Measurements from ENCODE around the gene G6PC1. TPM values are rescaled to one million over a fixed set of nuclear protein-coding genes. Genes with fewer than 3 reads are reported as not detected.

The G6PC1 gene
- polyA plus RNA-seq (not detected in 2 replicates), polyA minus RNA-seq (not detected in 2 replicates)

- H3K27me3 ChIP-seq (ENCODE audit: insufficient read depth, low read depth, low read length) = no peaks in the 10 kb centered on the region
- H3K36me3 ChIP-seq (ENCODE audit: insufficient read depth, low read length) = no peaks in the 10 kb centered on the region
- TF ChIP-seq MXI1 (conservative IDR thresholded peaks at IDR 0.05; ENCODE audit: poor library complexity, severe bottlenecking) = no peak
- TF ChIP-seq REST (IDR thresholded peaks at IDR 0.05; ENCODE audit: borderline replicate concordance) = no peak
- no peak for TF ChIP-seq CTCF (IDR thresholded peaks at IDR 0.05; ENCODE audit: poor library complexity, severe bottlenecking)
- TF ChIP-seq POLR2AphosphoS5 (IDR thresholded peaks at IDR 0.05) = no peak
- TF ChIP-seq RAD21 (conservative IDR thresholded peaks at IDR 0.05) = no peak
- TF ChIP-seq TAF1 (IDR thresholded peaks at IDR 0.05; ENCODE audit: low read depth) = no peak
- no peak for TF ChIP-seq EZH2 (IDR thresholded peaks at IDR 0.05; ENCODE audit: borderline replicate concordance, insufficient read depth, low read length, poor library complexity, severe bottlenecking)
- no peak for TF ChIP-seq EP300 (conservative IDR thresholded peaks at IDR 0.05; ENCODE audit: poor library complexity, severe bottlenecking)
- TF ChIP-seq SMC3 (conservative IDR thresholded peaks at IDR 0.05; ENCODE audit: poor library complexity) = no peak
- no peaks in the 10 kb centered on the region for H3K9me3 ChIP-seq (ENCODE audit: low read length)
- H2AFZ ChIP-seq (ENCODE audit: low read depth, low read length) = no peak within 1 kb of the TSS
- H3K9me2 ChIP-seq (ENCODE audit: insufficient read depth, low read length) = no peaks in the 10 kb centered on the region
- H3K4me3 ChIP-seq (ENCODE audit: low read length) = no peak within 1 kb of the TSS
- H4K20me1 ChIP-seq (ENCODE audit: insufficient read depth) = no peaks in the 10 kb centered on the region
- H3K27ac ChIP-seq (ENCODE audit: low read length) = no peak within 1 kb of the TSS
- no peaks in the 10 kb centered on the region for H3F3A ChIP-seq (ENCODE audit: insufficient read depth, low read length, poor library complexity, severe bottlenecking)
- H3K4me2 ChIP-seq (ENCODE audit: low read length) = no peak within 1 kb of the TSS
- no peak within 1 kb of the TSS for H3K9ac ChIP-seq (ENCODE audit: low read length)
- H3K79me2 ChIP-seq (replicated peaks; ENCODE audit: insufficient read depth, low read length) = no peaks in the 10 kb centered on the region
These were observed at the start of gene G6PC1 for GRCh38 chr17:42900460-42901331. Gene G6PC1 (plus strand): TSS chr17:42900799. CDS start chr17:42900877, 78 bp downstream.

- TF ChIP-seq MXI1 (conservative IDR thresholded peaks at IDR 0.05; ENCODE audit: poor library complexity, severe bottlenecking) = no peak
- no peak for TF ChIP-seq EP300 (conservative IDR thresholded peaks at IDR 0.05; ENCODE audit: poor library complexity, severe bottlenecking)
- no peak for TF ChIP-seq REST (IDR thresholded peaks at IDR 0.05; ENCODE audit: borderline replicate concordance)
- no peak for TF ChIP-seq SMC3 (conservative IDR thresholded peaks at IDR 0.05; ENCODE audit: poor library complexity)
- no peak for TF ChIP-seq TAF1 (IDR thresholded peaks at IDR 0.05; ENCODE audit: low read depth)
- TF ChIP-seq CTCF (IDR thresholded peaks at IDR 0.05; ENCODE audit: poor library complexity, severe bottlenecking) = no peak
- no peak for TF ChIP-seq RAD21 (conservative IDR thresholded peaks at IDR 0.05)
- TF ChIP-seq POLR2AphosphoS5 (IDR thresholded peaks at IDR 0.05) = no peak
- TF ChIP-seq EZH2 (IDR thresholded peaks at IDR 0.05; ENCODE audit: borderline replicate concordance, insufficient read depth, low read length, poor library complexity, severe bottlenecking) = no peak
These were observed 49.6 kb upstream of the G6PC1 start, which contains the start of gene AOC3 for GRCh38 chr17:42850954-42851353. Gene AOC3 (plus strand): TSS chr17:42851199. CDS start chr17:42851344, 145 bp downstream.

More at GRCh38 chr17:42850954-42851353, 49.6 kb upstream of the G6PC1 start, which contains the start of gene AOC3:
- Histone ChIP-seq H4K20me1 (ENCODE audit: insufficient read depth) (no peaks in the 10 kb centered on the region), H3K4me3 (ENCODE audit: low read length) (no peak within 1 kb of the TSS), H3K9me3 (ENCODE audit: low read length) (no peaks in the 10 kb centered on the region), H2AFZ (ENCODE audit: low read depth, low read length) (no peak within 1 kb of the TSS), H3K79me2 (replicated peaks; ENCODE audit: insufficient read depth, low read length) (no peaks in the 10 kb centered on the region), H3K27me3 (ENCODE audit: insufficient read depth, low read depth, low read length) (no peaks in the 10 kb centered on the region), H3K4me2 (ENCODE audit: low read length) (no peak within 1 kb of the TSS), H3K36me3 (ENCODE audit: insufficient read depth, low read length) (no peaks in the 10 kb centered on the region), H3K9me2 (ENCODE audit: insufficient read depth, low read length) (no peaks in the 10 kb centered on the region), H3K27ac (ENCODE audit: low read length) (no peak within 1 kb of the TSS), H3K9ac (ENCODE audit: low read length) (no peak within 1 kb of the TSS), H3F3A (ENCODE audit: insufficient read depth, low read length, poor library complexity, severe bottlenecking) (no peaks in the 10 kb centered on the region)
